GM18858 (cell line): ENCODE results near the gene SPATA18.
"Not testable (repeated sequence)": the region's sequence is repeated elsewhere in the genome, so short reads cannot be mapped to it uniquely, and the experiment has no call there.

Source experiments
- ATAC-seq: cut with Tn5 transposase; IDR thresholded peaks from one replicate; pipeline ENCODE4 v1.9.1; 2021; ENCODE audit not compliant: unreplicated experiment

Gene SPATA18

DNA sequence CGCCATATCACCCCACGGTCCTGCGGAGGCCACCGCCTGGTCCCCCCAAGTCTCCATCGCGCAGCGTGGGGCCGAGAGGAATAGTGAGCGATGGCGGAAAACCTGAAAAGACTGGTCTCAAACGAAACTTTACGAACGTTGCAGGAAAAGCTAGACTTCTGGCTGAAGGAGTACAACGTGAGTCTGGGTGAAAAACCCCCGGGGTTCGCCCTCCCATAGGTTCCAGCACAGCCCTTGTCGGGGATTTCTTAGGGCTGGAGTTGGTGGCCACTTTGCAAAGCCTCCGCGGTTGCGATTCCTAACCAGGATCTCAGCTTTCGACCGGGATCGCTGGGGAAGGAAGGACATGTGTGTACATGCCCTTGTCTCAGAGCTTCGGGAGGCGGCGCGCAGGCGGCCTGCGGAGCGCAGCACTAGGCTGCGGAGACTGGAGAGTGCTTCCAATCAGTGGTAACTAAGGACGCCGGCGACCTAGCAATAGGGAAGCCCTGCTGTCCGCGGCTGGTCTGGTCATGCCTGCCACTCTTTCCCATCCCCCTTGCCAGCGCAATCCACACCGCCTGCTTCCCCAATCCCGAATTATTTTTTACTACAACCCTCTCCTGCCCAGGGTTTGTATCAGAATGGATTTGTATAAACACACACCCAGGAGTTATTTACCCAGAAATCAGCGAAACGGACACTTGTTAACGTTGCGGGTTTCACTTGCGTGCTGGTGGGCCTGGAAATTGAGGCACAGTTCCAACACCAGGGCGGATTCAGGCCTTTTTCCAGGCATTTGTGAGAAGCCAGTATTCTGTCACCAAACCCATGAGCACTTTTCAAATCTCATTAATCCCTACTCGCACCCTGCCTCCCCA is 741 bp downstream of the SPATA18 start:
- ATAC-seq: peak; percentile 41

DNA sequence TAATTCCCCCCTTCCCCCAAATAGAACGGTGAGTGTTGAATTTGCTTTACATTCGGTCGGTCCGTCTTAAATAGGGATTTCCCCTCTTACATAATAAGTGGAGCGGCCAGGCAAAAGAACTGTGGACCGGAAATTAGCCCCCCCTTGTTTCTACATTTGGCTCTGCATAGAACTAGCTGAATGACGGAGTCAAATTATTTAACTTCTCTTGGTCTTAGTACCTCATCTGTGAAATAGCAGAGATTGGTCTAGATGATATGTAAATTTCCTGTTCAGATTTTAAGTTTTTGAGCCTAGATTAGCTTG is 1.3 kb downstream of the SPATA18 start:
- ATAC-seq: peak; percentile 77

DNA sequence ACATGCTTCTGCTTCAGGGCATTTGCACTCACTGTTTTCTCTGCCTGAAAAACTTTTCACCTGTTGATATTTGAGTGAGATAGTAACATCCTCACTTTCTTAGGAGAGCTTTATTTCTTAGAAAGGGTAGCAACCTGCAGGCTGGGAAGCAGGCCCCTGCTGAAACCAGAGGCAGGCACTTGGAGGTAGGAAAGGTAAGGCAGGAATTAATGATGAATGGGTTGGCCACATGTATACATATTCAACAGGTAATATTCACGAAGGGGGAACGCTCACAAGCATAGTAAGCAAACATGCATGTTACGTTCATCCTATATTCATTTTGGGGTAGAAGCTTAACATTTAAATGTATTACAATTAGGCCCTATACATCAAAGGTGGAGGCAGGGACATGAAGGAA is 3.1 kb downstream of the SPATA18 start:
- no peak for ATAC-seq

DNA sequence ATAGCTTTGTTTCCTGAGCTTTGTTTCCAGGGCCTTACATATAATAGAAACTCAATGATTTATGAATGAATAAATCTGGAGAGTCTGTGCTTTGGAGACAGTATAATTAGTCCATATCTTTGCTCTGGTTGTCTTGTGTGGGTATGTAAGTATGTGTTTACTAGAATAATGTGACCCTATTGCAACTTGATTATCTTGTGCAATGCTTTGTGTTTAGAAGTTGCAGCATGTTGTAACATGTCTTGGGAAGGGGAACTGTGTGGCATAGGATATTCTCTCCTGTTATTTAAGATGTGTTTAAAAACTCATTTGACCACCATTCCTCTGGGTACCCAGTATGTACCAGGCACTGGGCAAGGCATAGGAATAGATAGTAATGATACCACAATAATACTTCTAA is 6.1 kb downstream of the SPATA18 start:
- ATAC-seq: no peak

DNA sequence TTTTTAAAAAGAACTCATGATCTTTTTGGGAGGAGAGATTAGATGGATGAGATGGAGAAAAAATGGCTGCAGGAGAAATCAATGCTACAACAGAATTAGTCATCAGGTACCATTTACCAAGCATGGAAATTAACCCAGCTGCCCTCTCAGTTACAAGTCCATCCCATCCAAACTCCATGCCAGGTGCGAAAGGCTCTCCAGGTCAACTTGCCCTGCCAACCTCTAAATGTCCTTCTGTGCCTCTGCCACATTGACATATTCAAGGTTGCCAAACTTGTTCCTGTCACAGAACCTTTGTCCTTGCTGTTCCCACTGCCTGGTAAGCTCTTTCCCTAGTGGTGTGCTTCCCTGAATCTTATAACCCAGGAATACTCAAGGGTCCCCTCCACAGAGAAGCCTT is 7.2 kb downstream of the SPATA18 start:
- ATAC-seq: no peak

DNA sequence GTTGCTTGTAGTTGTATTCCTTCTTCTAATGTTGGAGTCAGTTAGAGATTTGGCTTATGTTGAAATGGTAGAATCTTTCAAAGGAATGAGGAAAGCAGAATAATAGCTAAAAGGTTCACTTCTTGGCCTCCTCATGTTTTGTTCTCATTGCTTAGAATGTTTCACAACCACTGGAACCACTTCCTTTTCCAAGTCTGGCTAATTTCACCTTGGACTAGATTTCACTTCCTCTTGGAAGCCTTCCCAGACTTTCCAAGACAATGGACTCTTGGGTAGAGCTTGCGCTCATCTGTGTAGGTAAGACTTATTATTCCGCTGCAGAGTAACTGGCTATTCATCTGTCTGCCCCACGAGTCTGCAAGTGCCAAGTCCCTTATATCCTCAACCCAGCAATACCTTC is 8.3 kb downstream of the SPATA18 start:
- ATAC-seq: no peak

DNA sequence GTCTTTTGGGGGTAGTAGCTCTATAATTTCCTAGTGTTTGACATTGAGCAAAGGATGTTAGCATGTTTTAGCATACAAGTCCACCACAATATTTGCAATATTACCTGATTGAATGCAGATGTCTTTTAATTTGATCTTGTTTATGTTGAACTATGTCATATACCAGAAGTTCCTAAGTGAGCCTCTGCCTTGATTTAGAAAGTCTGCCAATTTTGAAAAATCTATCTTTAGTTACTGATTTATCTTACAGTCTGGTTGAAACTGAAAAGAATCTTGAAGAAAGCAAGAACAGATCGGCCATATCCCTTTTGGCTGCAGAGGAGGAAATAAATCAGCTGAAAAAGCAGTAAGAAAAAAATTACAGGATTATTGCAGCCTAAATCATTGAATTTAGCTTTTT is 18.5 kb downstream of the SPATA18 start:
- no peak for ATAC-seq

DNA sequence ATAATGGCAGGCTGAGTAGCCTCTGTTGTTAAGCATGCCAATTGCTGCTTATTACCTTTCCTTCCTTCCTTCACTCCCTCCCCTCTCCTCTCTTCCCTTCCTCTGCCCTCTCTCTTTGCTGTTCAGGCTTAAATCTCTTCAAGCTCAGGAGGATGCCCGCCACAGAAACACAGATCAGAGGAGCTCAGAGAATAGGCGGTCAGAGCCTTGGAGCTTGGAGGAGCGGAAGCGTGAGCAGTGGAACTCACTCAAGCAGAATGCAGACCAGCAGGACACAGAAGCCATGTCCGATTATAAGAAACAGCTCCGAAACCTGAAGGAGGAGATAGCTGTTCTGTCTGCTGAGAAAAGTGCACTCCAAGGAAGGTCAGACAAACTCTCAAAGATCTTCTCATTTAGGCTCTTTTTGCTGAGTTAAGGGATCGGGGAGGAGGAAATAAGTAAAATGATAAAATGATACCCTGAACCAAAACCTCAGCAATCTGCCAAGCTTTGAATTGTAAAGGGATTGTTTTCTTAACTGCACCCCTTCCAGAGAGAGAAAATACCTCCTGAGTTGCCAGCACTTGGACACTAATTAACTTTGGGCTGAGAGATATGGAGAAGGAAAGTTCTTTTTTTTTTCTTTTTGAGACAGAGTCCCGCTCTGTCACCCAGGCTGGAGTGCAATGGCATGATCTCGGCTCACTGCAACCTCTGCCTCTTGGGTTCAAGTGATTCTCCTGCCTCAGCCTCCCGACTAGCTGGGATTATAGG is 20.9 kb downstream of the SPATA18 start:
- ATAC-seq: no peak

DNA sequence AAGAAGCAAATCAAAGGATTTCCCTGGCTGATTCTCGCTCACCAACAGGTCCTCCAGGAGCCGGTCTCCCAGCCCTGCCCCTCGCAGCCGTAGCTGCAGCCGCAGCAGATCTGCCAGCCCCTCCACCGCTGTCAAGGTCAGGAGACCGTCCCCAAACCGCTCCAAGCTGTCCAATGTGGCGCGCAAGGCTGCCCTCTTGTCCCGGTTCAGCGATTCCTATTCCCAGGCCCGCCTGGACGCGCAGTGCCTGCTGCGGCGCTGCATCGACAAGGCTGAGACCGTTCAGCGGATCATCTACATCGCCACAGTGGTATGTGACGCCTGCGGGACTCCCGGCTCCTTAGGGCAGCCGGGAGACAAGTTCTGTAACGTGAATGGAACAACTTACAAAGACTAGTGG is 25.6 kb downstream of the SPATA18 start:
- no peak for ATAC-seq

DNA sequence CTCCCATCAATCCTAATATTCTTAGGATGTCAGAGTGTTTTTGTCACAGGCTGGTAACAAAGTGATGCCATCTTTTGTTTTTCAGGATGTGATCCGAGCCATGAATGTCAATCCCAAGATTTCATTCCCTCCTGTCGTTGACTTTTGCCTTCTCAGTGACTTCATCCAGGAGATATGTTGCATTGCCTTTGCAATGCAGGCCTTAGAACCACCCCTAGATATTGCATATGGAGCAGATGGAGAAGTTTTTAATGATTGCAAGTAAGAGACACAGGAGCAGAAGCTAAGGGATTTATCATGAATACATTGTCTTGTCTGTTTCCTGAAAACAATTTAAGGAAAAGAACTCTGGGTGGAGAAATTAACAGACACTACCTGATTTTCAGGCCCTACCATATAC is 28.6 kb downstream of the SPATA18 start:
- no peak for ATAC-seq

DNA sequence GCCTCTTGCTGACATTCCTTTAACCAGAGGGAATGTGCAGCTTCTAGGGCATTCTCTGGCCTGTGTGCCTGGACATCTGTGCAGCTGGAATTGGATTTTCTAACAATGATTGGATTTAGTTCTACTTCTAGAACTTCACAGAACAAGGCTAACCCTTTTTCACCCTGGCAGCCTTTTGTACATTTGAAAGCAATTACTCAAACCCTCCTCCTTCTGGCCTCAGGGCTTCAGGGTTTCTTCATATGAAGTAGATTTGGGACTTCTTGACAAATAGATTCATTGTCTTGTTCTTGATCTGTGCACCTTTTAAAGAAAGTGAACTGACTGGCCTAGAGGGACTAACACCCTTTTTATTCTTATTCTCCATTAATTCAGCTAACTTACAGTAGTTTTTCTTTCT is 30.1 kb downstream of the SPATA18 start:
- no peak for ATAC-seq

DNA sequence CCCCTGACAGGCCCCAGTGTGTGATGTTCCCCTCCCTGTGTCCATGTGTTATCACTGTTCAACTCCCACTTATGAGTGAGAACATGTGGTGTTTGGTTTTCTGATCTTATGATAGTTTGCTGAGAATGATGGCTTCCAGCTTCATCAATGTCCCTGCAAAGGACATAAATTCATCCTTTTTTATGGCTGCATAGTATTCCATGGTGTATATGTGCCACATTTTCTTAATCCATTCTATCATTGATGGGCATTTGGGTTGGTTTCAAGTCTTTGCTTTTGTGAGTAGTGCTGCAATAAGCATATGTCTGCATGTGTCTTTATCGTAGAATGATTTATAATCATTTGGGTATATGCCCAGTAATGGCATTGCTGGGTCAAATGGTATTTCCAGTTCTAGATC is 35.3 kb downstream of the SPATA18 start:
- not testable (repeated sequence) for ATAC-seq

DNA sequence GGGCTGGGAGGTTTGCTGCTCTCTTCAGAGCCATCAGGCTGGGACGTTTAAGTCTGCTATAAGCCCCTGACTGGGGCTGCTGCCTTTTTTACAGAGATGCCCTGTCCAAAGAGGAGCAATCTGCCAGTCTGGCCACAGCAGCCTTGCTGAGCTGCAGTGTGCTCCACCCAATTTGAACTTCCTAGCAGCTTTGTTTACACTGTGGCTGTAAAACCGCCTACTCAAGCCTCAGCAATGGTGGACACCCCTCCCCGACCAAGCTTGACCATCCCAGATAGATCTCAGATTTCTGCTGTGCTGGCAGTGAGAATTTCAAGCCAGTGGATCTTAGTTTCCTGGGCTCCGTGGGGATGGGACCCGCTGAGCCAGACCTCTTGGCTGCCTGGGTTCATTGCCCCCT is 40.7 kb downstream of the SPATA18 start:
- ATAC-seq: no peak

DNA sequence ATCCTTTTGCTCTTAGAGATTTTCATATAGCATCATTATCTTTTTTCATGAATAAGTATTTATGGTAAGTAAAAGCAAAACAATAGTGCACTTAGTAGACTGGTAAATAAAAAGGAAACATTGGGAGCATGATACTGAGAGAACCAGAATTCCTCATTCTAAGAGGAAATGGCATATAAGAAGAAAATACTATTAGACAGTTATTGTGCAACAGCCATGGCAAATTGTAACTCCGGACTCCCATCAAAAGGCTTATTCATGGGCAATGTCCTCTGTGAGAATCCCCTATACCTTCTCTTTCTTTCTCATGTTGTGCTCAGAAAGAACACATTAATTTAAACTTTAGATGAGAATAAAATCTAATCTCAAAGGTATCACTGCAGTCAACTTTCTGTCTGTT is 42.4 kb downstream of the SPATA18 start:
- ATAC-seq: no peak

DNA sequence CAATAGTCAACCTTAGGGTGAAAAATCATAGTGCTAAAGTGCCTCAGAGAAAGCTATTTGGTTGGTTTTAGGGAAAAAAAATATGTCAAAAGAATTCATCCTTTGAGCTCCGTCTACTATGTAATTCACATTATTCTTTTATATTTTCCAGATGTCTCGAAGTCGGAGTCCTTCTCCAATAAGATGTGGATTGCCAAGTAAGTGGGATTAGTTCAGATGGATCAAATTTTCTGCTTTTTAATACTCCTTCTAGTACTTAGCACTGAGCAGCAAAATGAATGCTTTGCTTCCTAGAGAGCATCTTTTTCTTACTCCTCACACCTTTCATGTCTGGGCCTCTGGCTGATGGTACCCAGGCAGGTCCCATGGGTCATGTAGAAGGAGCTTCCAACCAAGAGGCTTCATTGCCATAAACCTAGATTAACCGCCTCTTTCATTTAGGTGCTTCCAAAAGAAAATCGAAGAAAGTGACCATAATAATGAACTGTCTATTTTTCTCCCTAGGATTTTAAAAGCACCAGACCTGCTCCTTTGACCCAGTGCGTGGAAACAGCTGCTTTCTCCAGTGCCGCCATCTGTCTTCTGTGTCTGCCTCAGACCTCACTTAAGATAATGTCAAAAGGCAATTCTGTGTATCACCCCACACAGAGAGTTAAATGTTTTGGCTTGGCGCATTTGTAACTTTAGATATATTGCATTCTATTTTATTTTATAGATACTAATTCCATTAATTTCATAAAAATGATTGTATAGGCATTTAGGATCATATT is 43.5 kb downstream of the SPATA18 start:
- no peak for ATAC-seq

DNA sequence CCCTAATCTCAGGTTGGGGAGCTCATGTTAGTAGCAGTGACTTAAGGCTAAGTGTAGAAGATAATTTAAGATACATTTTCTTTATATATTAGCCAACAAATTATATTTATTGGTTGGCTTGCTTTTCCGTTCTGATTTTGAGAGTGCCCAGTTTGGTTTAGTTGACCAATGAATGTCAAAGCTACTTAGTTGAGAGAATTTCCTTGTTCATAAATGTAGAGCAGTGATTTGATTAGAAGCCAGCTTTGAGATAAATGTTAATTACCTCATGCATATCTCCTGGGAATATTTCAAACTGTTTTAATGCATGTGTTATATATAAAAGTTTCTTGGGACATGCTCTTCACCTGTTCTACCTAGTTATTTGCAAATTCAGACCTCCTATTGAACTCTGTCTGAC is 44.3 kb downstream of the SPATA18 start:
- ATAC-seq: no peak

DNA sequence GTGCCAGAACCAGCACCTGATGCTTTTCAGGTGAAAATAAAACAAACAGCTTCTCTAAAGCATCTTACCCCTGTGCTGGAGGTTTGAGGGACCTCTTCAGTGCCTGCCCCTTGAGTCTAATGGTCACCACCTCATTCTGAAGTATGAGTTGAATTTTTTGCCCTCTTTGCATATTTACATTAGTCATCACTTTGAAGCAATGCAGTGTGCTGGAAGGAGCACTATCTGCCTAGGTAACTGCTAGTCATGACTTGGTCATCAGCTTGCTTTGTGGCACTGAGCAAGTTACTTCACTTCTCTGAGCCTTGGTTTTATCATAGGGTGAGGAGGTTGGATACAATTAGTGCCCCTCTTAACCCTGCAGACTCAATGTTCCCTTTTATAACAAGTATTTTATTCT is 44.9 kb downstream of the SPATA18 start:
- ATAC-seq: no peak

DNA sequence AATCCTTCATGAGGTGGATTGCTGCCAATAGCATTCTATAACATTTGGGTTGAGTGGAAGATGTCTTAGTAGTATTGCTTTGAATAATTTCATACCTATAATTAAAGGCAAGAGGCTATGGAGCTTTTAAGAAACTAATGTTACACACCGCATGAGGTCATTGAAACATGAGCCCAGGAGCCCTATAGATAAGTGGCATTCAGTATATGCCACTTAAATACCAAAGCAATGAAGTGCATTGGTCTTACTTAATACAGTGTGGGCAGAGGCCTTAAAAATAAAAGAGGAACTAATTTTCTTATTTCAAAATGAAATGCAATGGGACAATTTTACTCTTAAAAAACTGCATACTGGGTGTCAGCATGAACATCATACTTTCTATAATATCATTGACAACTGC is 47.5 kb downstream of the SPATA18 start:
- ATAC-seq: no peak

DNA sequence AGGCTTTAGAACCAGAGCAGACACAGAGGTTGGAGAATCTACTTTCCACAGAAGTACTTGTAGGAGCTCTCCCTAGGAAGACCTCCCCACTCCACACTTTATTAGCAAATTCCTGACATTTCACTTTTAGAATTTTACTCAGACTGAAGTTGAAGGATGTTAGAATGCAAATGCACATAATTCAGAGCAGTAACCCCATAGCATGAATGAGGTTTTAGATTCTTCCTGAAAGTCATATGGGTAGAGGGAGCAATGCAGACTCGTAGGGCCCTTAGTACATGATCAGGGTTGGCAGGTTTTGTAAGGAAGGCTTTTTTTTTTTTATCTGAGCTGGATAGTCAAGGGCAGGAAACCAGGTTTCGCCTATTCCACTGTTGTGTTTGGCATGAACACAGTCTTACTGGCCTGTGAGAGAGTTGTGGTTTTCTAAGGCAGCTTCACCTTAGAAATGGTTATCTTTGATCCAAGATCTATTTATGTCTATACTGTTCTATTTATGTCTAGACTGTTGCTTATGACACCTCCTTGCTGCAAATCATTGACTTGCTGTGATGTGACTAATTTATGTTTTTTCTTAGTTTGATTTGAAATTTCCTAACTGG is 48.9 kb downstream of the SPATA18 start:
- peak; percentile 81 for ATAC-seq

DNA sequence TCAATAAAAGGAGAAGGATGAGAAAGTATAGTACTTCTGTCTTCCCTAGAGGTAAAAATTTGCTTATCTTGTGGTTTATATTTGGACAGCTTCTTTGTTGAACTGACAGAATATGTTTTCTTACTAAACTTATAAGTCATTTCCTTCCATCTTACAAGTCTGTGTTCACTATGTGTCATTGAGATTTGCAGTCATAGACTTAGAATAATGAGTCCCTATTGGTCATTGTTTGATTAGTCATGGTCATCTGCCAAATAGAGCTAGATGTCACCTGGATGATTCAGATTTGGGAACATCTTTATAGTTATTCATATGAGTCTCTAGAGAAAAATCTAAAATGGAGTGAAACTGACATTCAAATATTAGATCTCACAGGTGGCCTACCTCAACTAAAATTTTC is 51.5 kb downstream of the SPATA18 start:
- no peak for ATAC-seq

DNA sequence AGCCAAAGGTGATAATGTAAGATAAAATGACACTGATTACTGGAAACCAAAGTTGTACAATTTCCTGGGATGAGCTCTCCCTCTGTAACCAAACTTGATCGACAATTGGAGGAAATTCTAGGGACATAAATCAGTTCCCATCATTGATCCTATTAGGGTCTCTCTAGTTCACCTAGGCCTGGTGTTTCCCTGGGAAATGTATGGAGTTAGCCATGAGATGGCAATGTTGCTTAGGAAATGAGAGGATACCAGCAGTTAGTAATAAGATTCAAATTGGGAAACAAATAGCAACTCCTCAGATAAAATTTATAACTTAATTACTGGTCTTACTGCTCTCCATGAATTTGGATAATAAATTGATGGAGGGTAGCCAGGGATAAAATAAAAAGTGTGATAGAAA is 52.2 kb downstream of the SPATA18 start:
- no peak for ATAC-seq

DNA sequence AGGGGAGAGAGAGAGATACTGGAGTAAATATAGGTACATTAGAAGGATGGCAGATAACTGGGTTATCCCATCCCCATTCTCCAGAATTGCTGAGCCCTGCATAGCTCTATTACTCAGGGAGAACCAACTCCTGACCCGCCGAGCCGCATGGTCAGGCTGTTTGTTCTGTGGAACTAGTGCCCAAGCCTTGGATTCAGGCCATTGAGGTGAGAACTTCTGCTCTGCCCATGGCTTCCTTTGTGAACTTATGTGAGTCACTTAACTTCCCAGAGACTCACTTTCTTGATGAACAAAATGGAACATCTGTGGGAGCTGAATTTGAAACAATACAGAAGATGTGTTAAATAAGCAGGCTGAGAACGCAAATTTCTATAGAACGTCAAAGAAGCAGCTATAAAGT is 54.2 kb downstream of the SPATA18 start:
- ATAC-seq: no peak
